DND-41 (cell line): ENCODE results near the gene ABCB8.

Source experiments
- CTCF ChIP-seq: IDR thresholded peaks from 2 replicates; pipeline ENCODE4 v1.5.1; 2012; ENCODE audit warnings: borderline replicate concordance, low read length, moderate library complexity, mild to moderate bottlenecking; ENCODE audit not compliant: poor library complexity, severe bottlenecking; ENCODE audit errors: extremely low read depth
- EZH2 ChIP-seq: IDR thresholded peaks from 3 replicates; pipeline ENCODE4 v1.6.1; 2012; ENCODE audit warnings: borderline replicate concordance, low read depth, mild to moderate bottlenecking, moderate library complexity, low read length, inconsistent platforms; ENCODE audit not compliant: severe bottlenecking

- TF ChIP-seq CTCF: no peak
- TF ChIP-seq EZH2: no peak
Measured at GRCh38 chr7:151048911-151049463, 20.7 kb downstream of the ABCB8 start.
